ENCODE data around the gene POLG2.
"Not testable (repeated sequence)": the region's sequence is repeated elsewhere in the genome, so short reads cannot be mapped to it uniquely, and the experiment has no call there.

The POLG2 gene

GRCh38 chr17:64505340-64506200, 8.7 kb upstream of the POLG2 start:
- DNase-seq = peak; percentile 71 to 93 (median 86)

DNA sequence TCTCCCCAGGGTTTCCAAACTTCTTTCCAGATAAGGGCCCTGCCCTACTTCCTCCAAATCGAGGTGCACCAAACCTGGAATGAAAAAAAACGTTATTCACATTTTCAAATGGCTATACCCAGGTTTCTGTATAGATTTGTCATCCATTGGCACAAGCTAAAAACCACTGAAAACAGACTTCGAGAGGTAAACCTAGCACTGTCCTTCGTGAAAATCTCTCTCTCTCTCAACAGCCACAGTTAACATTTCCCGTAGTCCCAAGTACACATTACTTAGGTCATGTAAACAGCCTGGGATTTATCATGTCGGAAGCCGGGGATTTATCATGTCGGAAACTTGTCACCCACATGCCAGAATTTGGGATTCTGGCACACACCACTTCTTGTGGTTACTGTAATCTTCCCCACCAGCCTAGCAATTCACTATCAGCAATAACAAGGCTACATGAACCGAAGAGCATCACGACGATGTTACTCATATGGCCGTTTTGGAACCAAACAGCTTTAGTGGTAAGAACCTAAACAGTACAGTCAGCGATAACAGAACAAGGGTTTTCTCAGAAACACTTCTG, 8.0 kb upstream of the POLG2 start:
- no peak for DNase-seq

GRCh38 chr17:64503821-64504768, 7.2 kb upstream of the POLG2 start:
- DNase-seq = peak in 2 of 6 experiments; percentile 50 to 52

GRCh38 chr17:64503341-64503740, 6.5 kb upstream of the POLG2 start:
- peak in 2 of 6 experiments; percentile 29 to 30 for DNase-seq

DNA sequence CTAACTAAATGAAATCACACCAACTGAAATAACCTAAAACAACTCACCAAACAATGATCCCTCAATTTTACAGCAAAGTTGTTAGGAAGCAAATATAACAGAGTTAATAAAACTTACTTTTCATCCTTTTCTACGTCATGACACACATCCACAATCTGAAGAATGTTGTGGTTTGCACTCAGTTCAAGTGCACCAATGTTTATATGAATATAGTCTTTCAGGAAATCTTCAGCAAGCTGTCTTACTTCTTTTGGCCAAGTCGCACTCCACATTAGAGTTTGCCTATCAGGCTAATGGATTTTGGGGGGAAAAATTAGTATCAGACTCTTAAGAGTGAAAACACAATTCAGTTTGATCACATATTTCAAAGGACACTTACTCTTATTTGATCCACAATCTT, 6.0 kb upstream of the POLG2 start:
- no peak for DNase-seq

DNA sequence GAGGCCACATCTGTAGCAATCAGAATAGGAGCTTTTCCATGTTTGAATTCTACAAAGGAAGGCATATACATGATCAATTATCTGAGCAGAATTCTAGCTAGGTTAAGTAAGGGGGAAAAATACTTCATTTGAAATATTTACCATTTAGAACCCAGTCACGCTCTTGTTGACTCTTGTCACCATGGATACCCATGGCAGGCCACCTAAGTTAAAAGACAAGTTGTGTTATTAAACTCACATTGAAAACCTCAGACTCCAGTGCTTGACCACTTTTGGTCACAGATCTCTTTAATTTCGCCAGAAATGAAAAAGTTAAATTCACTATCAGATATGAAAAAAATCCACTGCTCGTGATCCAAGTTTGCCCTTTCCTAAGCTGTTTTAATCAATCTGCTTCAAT, 5.2 kb upstream of the POLG2 start:
- peak in 1 of 6 experiments; percentile 47 for DNase-seq

- peak in 2 of 6 experiments; percentile 21 to 47 for DNase-seq
These were observed 4.3 kb upstream of the POLG2 start for GRCh38 chr17:64500862-64501765.

GRCh38 chr17:64500487-64500859, 3.6 kb upstream of the POLG2 start:
- peak in 1 of 6 experiments; percentile 50 for DNase-seq

GRCh38 chr17:64499805-64500486, 3.1 kb upstream of the POLG2 start:
- peak in 2 of 6 experiments; percentile 30 to 50 for DNase-seq

GRCh38 chr17:64498308-64499203, 1.7 kb upstream of the POLG2 start:
- DNase-seq = peak in 2 of 6 experiments; percentile 39 to 62

DNA sequence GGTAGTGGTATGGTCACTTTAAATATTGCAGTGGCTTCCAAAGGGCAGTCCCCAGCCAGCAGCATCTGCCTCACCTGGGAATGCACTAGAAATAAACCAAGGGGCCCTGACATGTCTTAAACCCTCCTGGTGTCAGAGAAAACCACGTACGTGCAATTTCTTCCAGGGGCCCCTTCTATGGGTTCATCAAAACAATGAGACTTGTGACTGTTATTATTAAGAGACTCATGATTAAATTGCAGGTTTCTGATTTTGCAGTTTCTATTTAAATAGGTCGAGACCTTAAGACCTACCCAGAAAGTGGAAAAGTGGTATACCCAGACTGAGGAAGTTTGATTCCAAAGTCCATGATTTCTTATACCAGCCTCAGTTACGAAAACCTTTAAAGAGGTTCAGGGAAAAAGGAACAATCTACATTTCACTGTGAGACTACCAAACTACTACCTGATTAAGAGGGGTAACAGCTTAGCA, 746 bp upstream of the POLG2 start:
- DNase-seq = no peak

GRCh38 chr17:64496348-64496785, 487 bp downstream of the POLG2 start:
- peak in 2 of 6 experiments; percentile 36 to 42 for DNase-seq

- not testable (repeated sequence) for DNase-seq
These were observed 1.6 kb downstream of the POLG2 start for GRCh38 chr17:64495300-64495699.

GRCh38 chr17:64494121-64494520, 2.7 kb downstream of the POLG2 start:
- no peak for DNase-seq

GRCh38 chr17:64492481-64493109, 4.3 kb downstream of the POLG2 start:
- peak in 2 of 6 experiments; percentile 37 to 47 for DNase-seq

- no peak for DNase-seq
These were observed 4.9 kb downstream of the POLG2 start for GRCh38 chr17:64491994-64492393.

DNA sequence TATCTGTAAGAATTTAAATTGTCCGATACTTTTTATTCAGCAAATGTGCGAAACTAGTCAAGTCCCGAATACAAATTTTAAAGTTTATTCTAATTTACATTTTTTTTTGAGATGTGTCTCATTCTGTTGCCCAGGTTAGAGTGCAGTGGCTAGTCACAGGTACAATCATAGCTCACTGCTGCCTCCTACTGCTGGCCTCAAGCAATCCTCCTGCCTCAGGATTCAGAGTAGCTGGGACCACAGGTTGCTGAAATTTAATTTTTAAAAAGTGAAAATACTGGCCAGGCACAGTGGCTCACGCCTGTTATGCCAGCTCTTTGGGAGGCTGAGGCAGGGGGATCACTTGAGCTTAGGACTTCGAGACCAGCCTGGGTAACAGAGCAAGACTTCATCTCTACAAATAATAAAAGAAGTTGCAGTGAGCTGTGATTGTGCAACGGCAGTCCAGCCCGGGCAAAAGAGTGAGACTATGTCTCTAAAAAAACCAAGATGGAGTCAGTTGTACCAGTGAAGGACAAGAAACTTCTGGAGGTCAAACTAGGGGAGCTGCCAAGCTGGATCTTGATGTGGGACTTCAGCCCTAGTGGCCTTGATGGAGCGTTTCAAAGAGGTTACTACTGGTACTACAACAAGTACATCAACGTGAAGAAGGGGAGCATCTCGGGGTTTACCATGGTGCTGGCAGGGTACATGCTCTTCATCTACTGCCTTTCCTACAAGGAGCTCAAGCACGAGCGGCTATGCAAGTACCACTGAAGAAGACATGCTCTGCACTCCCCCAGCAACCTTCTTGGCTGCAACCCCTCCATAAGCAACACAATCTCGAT, 5.6 kb downstream of the POLG2 start:
- DNase-seq = peak in 5 of 6 experiments; percentile 15 to 40 (median 28)

GRCh38 chr17:64488301-64488700, 8.6 kb downstream of the POLG2 start:
- no peak for DNase-seq

DNA sequence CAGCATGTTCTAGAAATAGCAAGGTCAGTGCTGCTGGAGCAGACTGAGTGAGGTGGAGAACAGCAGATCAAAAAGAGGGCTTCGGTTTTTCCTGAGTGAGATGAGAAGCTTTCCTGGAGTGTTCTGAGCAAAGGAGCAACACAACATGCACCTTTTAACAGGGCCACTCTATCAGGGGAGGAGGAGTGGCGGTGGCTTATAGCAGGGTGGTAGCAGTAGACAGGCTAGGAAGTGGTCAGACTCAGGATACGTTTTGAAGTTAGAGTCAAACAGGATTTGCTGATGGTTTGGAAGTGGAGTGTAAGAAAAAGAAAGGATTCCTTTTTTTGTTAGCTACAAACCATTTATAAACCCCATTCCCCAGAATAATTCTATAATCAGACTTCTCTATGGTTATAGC, 12.5 kb downstream of the POLG2 start:
- no peak for DNase-seq

All from stimulated activated naive CD4-positive, alpha-beta T cell (primary cell).